ENCODE measurements around the gene MALT1.

DNA sequence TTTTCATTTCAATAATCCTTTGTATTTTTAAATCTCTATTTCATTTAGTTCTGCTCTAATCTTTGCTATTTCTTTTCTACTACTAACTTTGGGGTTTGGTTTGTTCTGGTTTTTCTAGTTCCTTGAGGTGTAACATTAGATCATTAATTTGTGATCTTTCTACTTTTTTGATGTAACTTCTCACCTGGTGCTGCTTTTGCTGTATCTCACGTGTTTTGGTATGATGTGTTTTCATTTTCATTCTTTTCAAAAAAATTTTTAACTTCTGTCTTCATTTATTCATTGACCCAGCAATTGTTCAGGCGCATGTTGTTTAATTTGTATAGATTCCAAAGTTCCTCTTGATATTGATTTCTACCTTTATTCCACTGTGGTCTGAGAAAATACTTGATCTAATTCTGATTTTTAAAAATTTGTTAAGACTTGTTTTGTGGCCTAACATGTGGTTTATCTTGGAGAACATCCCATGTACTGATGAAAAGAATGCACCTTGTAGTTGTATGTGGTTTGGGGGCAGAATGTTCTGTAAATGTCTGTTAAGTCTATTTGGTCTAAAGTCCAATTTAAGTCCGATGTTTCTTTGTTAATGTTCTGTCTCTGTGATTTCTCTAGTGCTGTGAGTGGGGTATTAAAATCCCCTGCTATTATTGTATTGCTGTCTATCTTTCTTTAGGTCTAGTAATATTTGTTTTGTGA is 17.3 kb upstream of the MALT1 start:
- TF ChIP-seq, protein P1, sequence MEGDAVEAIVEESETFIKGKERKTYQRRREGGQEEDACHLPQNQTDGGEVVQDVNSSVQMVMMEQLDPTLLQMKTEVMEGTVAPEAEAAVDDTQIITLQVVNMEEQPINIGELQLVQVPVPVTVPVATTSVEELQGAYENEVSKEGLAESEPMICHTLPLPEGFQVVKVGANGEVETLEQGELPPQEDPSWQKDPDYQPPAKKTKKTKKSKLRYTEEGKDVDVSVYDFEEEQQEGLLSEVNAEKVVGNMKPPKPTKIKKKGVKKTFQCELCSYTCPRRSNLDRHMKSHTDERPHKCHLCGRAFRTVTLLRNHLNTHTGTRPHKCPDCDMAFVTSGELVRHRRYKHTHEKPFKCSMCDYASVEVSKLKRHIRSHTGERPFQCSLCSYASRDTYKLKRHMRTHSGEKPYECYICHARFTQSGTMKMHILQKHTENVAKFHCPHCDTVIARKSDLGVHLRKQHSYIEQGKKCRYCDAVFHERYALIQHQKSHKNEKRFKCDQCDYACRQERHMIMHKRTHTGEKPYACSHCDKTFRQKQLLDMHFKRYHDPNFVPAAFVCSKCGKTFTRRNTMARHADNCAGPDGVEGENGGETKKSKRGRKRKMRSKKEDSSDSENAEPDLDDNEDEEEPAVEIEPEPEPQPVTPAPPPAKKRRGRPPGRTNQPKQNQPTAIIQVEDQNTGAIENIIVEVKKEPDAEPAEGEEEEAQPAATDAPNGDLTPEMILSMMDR (IDR thresholded peaks at IDR 0.05): no peak
- no peak for TF ChIP-seq POLR2A (IDR thresholded peaks at IDR 0.05)
